T-helper 22 cell (primary cell): ENCODE data around the gene PPP1R12B.
A peak's percentile ranks its signal among the peaks of the same experiment; 100 is the strongest.

ENCODE experiments used
- DNase-seq: peaks from one replicate; pipeline ENCODE4 v3.0.0-alpha.2; 2020; ENCODE audit warnings: low read depth

Gene PPP1R12B

DNA sequence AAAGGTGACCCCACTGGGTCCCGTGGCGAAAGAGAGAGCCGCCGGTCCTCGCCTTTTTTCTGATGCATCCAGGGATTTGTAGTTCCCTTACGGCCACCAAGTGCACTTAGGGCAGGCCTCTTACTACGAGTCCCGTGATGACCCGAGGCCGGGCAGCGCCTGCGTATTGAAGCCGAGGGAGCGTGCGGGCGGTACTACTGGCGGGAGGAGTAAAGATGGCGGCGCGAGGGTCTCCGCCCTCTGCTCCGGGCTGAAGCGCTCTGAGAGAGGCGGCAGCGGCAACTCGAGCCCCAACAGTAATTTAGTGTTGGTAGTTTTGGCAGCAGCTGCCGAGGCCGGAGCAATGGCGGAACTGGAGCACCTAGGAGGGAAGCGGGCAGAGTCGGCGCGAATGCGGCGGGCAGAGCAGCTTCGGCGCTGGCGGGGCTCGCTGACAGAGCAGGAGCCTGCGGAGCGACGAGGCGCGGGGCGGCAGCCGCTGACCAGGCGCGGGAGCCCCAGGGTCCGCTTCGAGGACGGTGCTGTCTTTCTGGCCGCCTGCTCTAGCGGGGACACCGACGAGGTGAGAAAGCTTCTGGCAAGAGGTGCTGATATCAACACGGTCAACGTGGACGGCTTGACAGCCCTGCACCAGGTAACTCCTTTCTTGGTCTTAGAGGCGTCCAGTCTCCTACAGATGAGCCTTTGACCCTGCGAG lies at the start of gene PPP1R12B:
Gene PPP1R12B, plus strand, starts transcription at position 191 of the 697 bp plus-strand sequence. Its CDS starts 153 bp downstream, at position 344.
- peak; percentile 94 for DNase-seq

DNA sequence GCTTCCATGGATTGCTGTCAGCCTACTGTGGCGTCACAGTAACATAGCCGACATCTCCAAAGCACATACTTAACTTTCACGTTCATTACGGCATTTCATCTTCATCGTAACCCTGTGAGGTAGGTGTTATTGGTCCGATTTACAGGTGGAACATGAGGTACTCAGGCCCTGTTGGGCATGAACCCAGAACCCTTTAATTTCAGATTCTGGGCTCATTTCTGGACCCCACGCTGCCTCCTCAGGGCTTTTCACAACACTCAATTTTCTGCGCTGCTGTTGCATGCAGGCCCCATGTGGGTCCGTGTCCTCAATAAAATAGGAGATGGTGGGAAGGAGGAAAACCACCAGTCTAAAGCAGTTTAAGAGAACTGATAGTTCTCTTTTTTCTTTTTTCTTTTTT lies 46.3 kb upstream of the PPP1R12B start:
- no peak for DNase-seq

- DNase-seq, result no peak
These were observed 44.1 kb upstream of the PPP1R12B start for GRCh38 chr1:202304375-202304774.

GRCh38 chr1:202305168-202305567 lies 43.3 kb upstream of the PPP1R12B start:
- DNase-seq, result no peak

- no peak for DNase-seq
These were observed 41.8 kb upstream of the PPP1R12B start for GRCh38 chr1:202306535-202307345.

DNA sequence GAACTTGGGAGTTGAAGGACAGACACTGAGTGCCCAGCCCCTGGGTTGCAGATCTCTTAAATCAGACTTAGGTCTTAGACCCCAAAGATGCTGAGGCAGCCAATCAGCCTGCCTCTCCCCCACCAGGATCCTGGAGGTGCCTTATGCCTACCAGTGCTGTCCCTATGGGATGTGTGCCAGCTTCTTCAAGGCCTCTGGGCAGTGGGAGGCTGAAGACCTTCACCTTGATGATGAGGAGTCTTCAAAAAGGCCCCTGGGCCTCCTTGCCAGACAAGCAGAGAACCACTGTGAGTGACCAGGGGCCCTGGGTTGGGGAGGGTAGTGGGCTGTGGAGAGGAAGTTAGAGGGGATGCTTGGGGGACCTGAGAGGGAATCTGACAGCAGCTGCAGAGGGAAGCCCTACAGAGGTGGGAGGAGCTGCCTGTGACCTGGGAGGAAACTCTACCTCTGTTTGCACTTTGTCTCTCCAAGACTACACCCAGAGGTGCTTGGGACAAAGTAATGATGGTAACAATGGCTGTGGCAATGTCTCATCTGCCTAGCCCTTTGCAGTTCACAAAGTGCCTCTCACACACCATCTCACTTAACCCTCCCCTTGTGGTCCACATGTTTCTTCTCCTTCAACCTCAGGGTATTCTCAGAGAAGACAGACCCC lies 38.3 kb upstream of the PPP1R12B start:
- DNase-seq, result no peak

GRCh38 chr1:202310746-202311145 lies 37.8 kb upstream of the PPP1R12B start:
- DNase-seq, result no peak

GRCh38 chr1:202311875-202312635 lies 36.4 kb upstream of the PPP1R12B start:
- no peak for DNase-seq

GRCh38 chr1:202315576-202316168 lies 32.8 kb upstream of the PPP1R12B start:
- peak; percentile 36 for DNase-seq

GRCh38 chr1:202316186-202316585 lies 32.3 kb upstream of the PPP1R12B start:
- DNase-seq, result no peak

DNA sequence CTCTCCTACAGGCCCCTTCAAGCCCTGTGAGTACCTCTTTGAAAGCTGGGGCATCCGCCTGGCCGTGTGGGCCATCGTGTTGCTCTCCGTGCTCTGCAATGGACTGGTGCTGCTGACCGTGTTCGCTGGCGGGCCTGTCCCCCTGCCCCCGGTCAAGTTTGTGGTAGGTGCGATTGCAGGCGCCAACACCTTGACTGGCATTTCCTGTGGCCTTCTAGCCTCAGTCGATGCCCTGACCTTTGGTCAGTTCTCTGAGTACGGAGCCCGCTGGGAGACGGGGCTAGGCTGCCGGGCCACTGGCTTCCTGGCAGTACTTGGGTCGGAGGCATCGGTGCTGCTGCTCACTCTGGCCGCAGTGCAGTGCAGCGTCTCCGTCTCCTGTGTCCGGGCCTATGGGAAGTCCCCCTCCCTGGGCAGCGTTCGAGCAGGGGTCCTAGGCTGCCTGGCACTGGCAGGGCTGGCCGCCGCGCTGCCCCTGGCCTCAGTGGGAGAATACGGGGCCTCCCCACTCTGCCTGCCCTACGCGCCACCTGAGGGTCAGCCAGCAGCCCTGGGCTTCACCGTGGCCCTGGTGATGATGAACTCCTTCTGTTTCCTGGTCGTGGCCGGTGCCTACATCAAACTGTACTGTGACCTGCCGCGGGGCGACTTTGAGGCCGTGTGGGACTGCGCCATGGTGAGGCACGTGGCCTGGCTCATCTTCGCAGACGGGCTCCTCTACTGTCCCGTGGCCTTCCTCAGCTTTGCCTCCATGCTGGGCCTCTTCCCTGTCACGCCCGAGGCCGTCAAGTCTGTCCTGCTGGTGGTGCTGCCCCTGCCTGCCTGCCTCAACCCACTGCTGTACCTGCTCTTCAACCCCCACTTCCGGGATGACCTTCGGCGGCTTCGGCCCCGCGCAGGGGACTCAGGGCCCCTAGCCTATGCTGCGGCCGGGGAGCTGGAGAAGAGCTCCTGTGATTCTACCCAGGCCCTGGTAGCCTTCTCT lies 30.3 kb upstream of the PPP1R12B start:
- no peak for DNase-seq

DNA sequence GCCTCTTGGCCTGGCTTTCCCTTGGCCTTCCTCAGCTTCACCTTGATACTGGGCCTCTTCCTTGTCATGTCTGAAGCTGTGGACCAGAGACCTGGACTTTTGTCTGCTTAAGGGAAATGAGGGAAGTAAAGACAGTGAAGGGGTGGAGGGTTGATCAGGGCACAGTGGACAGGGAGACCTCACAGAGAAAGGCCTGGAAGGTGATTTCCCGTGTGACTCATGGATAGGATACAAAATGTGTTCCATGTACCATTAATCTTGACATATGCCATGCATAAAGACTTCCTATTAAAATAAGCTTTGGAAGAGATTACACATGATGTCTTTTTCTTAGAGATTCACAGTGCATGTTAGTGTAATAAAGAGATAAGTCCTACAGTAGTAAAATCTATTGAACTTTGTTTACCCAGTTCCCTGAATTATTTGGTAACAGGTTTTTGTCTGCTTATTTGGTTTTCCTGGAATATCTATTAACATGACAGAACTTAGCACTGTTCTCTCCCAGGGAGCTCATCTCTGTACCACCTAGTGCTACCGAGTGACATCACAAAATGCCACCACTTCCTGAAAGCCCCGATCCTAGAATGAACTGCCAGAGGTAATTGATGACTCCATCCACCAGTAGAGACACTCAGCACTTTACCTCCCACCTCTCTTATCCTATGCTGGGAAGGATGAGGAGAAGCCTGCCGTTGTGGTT lies 29.0 kb upstream of the PPP1R12B start:
- no peak for DNase-seq

GRCh38 chr1:202320081-202320405 lies 28.5 kb upstream of the PPP1R12B start:
- no peak for DNase-seq

GRCh38 chr1:202323731-202324130 lies 24.8 kb upstream of the PPP1R12B start:
- DNase-seq, result no peak

DNA sequence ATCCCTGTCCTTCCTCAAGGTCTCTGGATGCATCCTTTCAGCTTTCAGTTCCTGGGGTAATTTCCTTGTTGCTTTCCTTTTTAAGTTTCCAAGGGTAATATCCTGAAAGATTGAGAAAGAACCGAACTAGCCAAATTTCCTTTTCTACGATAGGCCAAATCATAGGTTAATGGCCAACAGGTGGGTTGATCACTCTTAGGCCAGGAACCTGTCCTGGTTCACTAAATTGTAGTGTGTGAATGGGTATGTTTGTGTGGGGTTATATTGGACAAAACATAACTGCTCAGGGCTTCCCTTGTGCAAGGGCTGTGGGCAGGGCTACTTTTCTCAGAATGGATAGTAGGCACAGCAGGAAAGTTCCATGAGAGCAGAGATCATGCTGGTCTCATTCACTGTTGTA lies 23.9 kb upstream of the PPP1R12B start:
- no peak for DNase-seq

DNA sequence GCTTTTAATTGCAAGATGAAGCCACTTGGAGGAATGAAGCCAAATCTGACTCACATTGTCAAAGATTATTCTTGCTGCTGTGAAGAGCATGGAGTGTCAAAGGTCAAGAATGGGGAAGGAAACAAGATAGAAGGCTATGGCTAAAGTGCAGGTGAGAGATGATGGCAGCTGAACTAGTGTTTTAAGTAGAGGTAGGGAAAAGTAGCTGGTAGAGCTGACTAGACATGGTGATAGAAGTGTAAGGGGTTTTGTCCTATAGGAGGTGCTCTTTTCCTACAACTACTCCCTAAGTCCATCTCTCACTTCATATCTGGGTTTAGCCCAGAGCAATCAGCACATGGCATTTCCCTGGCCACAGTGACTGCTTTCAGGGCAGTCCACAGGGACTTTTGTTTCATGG lies 18.6 kb upstream of the PPP1R12B start:
- DNase-seq, result no peak

DNA sequence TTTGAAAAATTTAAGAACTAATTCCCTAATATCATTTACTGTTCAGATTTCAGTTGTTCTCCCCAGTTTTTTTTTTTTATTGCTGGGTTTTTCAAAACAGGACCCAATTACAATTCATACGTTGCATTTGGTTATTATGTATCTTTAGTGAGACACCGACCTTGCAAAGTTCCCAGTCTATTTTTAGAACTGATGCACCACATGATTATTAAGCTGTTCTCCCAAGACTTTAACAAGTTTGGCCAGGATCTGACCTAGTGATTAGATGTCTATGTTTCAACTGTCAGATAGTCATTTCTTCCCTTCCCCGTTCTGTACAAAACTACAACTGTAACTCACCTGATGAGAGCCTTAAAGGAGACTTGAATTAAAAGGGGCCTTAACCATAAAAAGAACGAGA lies 14.6 kb upstream of the PPP1R12B start:
- DNase-seq, result no peak

DNA sequence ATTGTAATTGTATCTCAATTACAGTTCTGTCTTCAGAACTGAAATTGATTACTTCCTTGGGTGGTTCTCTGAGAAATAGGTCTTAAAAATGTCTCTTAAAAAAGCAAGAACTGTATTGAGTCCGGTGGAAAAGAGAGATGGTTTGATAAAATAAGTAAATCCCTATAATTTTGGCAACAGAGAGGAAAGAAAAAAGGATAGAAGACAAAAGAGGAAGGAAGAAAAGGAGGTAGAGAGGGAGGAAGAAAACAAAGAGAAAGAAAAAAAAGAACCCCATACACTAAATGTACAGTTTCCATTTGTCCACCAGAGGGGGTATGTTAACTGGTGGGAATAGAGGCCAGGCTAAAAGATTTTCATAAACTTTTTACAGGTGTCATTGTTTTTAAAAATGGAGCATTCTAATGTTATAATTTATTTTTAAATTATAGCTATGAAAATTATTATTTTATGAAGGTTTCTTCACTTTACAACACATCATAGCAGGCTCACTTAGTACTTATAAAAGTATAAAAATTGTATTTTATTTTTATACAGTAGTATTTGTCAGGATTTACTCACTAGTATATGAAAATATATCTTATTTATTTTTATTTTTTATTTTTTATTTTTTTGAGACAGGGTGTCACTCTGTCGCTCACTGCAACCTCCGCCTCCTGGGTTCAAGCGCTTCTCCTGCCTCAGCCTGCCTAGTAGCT lies 4.7 kb upstream of the PPP1R12B start:
- DNase-seq, result no peak

DNA sequence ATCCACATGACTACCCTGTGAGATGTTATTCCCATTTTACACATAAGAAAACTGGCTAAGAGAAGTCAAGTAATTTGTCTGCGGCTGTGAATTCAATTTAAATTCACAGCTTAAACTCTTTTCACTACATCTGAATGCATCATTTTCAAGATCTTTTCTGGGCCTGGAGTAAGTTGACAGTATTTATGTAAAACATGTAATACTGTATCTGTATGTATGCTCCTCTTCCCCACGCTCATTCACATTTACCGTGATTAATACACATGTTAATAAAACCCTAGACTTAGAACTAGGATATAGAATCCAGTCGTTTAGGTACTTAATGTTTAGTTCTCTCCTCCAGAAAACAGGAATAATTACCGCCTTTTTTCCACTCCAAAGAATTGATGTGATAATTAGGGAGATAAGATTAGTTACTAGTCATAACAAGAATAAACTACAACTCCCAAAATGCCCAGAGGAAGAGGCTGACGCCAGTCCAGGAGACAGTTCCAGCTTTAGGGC lies 442 bp upstream of the PPP1R12B start:
- no peak for DNase-seq
